ENCODE results near the gene CSF2. TPM values are rescaled to one million over a fixed set of nuclear protein-coding genes. Genes with fewer than 3 reads are reported as not detected.

The CSF2 gene
- total and polyA plus RNA-seq, 2 donors = not detected

DNA sequence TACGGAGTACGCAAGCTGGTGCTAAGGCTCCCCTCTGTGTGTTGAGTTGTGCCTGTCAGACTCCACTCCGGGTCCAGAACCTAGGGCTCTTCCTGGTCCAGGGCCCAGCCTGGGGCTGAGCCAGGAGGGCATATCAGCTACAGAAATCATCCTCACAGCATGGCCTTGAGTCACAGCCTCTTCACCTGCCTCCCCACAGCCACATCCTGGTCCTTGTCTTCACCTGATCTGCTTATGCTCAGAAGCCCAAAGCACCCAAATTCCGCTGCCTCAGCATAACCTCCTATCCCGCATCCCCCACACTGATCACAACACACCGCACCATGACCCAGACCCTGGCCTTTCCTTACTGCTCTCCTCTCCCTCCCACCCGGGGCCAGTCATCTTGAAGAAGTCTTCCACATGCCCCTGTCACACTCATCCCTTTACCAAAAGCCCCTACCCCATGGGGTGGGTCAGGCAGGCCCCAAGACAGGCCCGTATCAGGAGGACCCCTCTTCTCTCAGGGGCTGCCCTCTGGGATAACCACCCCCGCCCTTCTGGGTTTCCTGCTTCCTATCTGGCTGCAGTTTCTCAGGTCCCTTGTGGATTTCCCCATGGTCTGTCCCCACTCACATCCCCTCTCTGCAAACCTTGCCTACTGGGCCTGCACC lies 14.4 kb upstream of the CSF2 start:
- Histone ChIP-seq H3K4me3 (ENCODE audit: low read depth, low read length) (no peak overlapping the region), H3K27ac (ENCODE audit: low read depth) (no peak overlapping the region), H3K4me1 (ENCODE audit: insufficient read depth) (no peaks in the 10 kb centered on the region), H3K36me3 (ENCODE audit: insufficient read depth) (no peaks in the 10 kb centered on the region)
- 81% methylated on average over 9 of the region's 9 CpGs for WGBS
- no peak for DNase-seq (ENCODE audit: extremely low spot score)

- Histone ChIP-seq H3K27ac (ENCODE audit: low read depth) (no peak overlapping the region), H3K4me1 (ENCODE audit: insufficient read depth) (no peaks in the 10 kb centered on the region), H3K4me3 (ENCODE audit: low read depth, low read length) (no peak overlapping the region), H3K36me3 (ENCODE audit: insufficient read depth) (no peaks in the 10 kb centered on the region)
- no peak for DNase-seq (ENCODE audit: extremely low spot score)
- 86% methylated on average over 13 of the region's 13 CpGs for WGBS
These were observed 13.7 kb upstream of the CSF2 start for GRCh38 chr5:132059696-132060500.

GRCh38 chr5:132060501-132061161 lies 13.0 kb upstream of the CSF2 start, which contains the start of gene IL3:
IL3 (plus strand) TSS chr5:132060655; CDS start chr5:132060707, 52 bp downstream.
- Histone ChIP-seq H3K27ac (ENCODE audit: low read depth) (no peak within 1 kb of the TSS), H3K4me3 (ENCODE audit: low read depth, low read length) (no peak within 1 kb of the TSS), H3K4me1 (ENCODE audit: insufficient read depth) (no peaks in the 10 kb centered on the region), H3K36me3 (ENCODE audit: insufficient read depth) (no peaks in the 10 kb centered on the region)
- DNase-seq (ENCODE audit: extremely low spot score) = no peak
- WGBS = 88% methylated on average over 16 of the region's 16 CpGs

GRCh38 chr5:132063090-132063911 lies 10.3 kb upstream of the CSF2 start:
- no peak for DNase-seq (ENCODE audit: extremely low spot score)
- H3K27ac ChIP-seq (ENCODE audit: low read depth) = no peak overlapping the region
- H3K36me3 ChIP-seq (ENCODE audit: insufficient read depth) = no peaks in the 10 kb centered on the region
- 49% methylated on average over 9 of the region's 9 CpGs for WGBS
- no peak overlapping the region for H3K4me3 ChIP-seq (ENCODE audit: low read depth, low read length)
- no peaks in the 10 kb centered on the region for H3K4me1 ChIP-seq (ENCODE audit: insufficient read depth)

DNA sequence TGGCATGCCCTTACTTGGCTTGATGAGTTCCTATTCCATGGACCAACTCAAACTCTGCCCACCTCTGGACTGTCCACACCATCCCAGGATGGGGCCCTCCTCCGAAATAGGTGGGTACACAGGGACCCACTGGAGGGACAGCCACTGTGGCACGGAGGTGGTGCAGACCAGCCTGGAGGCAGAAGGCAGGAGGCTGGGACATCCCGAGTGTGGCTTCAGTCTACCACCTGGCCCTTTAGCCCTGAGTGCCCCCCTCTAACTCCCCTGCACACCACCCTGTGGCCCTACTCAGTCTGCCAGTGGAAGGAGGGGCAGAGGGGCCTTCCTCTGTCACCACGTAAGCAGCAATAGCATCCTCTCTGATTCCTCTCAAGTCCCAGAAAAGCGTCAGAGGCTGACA lies 9.4 kb upstream of the CSF2 start:
- H3K27ac ChIP-seq (ENCODE audit: low read depth) = no peak overlapping the region
- no peaks in the 10 kb centered on the region for H3K4me1 ChIP-seq (ENCODE audit: insufficient read depth)
- WGBS = 71% methylated on average over 5 of the region's 5 CpGs
- no peak for DNase-seq (ENCODE audit: extremely low spot score)
- H3K4me3 ChIP-seq (ENCODE audit: low read depth, low read length) = no peak overlapping the region
- no peaks in the 10 kb centered on the region for H3K36me3 ChIP-seq (ENCODE audit: insufficient read depth)

- H3K4me3 ChIP-seq (ENCODE audit: low read depth, low read length) = no peak overlapping the region
- no peaks in the 10 kb centered on the region for H3K4me1 ChIP-seq (ENCODE audit: insufficient read depth)
- no peak for DNase-seq (ENCODE audit: extremely low spot score)
- no peaks in the 10 kb centered on the region for H3K36me3 ChIP-seq (ENCODE audit: insufficient read depth)
- WGBS = 79% methylated on average over 11 of the region's 11 CpGs
- no peak overlapping the region for H3K27ac ChIP-seq (ENCODE audit: low read depth)
These were observed 8.8 kb upstream of the CSF2 start for GRCh38 chr5:132064738-132065331.

DNA sequence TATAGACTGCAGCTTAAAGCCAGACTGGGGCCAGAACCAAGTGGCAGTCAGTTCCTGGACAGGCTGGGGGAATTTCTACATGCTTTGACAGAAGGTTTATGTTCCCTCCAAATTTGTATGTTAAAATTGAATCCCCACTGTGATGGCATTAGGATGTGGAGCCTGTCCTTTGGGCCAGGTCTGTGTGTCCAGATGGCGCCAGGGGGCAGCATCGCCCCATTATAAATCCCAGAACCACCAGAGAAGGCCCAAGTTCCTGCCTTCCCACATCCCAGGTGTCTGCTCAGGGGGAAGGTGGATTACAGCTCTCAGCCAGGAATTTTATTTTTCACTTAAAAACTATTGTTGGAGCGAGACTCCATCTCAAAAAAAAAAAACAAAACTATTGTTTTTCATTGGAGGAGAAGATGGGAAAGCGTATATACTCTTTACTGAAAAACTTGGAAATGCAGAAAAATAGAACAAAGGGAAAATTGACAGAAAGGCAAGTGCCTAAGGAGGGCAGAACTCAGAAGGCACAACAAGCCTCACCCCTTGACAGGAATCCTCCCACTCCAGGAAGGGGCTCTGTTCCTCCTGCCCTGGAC lies 8.1 kb upstream of the CSF2 start:
- 62% methylated on average over 4 of the region's 4 CpGs for WGBS
- peak; percentile 11 for DNase-seq (ENCODE audit: extremely low spot score)
- H3K4me3 ChIP-seq (ENCODE audit: low read depth, low read length) = no peak overlapping the region
- no peak overlapping the region for H3K27ac ChIP-seq (ENCODE audit: low read depth)
- H3K36me3 ChIP-seq (ENCODE audit: insufficient read depth) = no peaks in the 10 kb centered on the region
- H3K4me1 ChIP-seq (ENCODE audit: insufficient read depth) = no peaks in the 10 kb centered on the region

GRCh38 chr5:132065951-132066701 lies 7.5 kb upstream of the CSF2 start:
- 81% methylated on average over 13 of the region's 13 CpGs for WGBS

DNA sequence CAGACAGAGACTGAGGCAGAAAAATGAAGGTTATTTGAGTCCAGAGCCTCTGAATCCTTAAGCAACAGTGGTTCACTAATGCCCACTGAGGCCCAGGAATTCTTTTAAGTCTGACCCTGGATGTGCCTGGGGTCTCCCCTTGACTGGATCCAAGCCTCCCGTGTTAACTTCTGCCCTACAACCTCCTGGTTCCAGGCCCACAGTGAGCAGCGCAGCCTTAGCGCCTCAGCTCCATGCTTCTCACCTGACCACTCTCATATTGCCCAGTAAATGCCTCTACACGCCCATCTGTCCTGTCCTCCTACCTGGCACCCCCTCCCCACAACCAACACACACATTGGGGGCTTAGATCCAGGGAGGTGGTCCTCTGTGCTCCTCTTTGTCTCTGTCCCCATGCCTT lies 6.7 kb upstream of the CSF2 start:
- whole genome bisulfite sequencing = 95% methylated on average over 4 of the region's 4 CpGs
- no peak overlapping the region for H3K27ac ChIP-seq (ENCODE audit: low read depth)
- no peak for DNase-seq (ENCODE audit: extremely low spot score)

More at GRCh38 chr5:132065951-132066701, 7.5 kb upstream of the CSF2 start:
- Histone ChIP-seq H3K4me1 (ENCODE audit: insufficient read depth) (no peaks in the 10 kb centered on the region), H3K4me3 (ENCODE audit: low read depth, low read length) (no peak overlapping the region), H3K27ac (ENCODE audit: low read depth) (no peak overlapping the region), H3K36me3 (ENCODE audit: insufficient read depth) (no peaks in the 10 kb centered on the region)
- no peak for DNase-seq (ENCODE audit: extremely low spot score)

DNA sequence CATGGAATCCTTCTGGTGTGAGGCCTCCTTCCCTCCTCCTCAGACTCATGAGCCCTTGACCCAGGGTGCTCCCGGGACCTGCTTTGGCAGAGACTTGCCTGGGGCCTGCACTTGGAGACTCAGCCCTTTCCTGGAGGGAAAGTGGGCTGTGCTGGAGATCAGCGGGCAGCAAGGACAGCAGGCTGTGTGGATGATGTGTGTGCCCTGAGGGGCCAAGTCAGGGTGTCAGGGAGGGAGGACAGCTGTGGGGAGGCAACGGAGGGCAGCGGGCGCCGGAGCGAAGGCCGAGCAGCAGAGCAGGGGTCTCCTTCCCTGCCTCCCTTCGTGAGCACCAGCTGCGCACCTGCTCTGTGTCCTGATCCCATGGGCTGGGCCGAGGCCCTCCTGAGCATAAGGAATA lies 6.1 kb upstream of the CSF2 start:
- H3K27ac ChIP-seq (ENCODE audit: low read depth) = no peak overlapping the region
- WGBS = 91% methylated on average over 11 of the region's 11 CpGs
- DNase-seq (ENCODE audit: extremely low spot score) = no peak
- H3K4me1 ChIP-seq (ENCODE audit: insufficient read depth) = no peaks in the 10 kb centered on the region
- no peak overlapping the region for H3K4me3 ChIP-seq (ENCODE audit: low read depth, low read length)
- H3K36me3 ChIP-seq (ENCODE audit: insufficient read depth) = no peaks in the 10 kb centered on the region

More for the DNA sequence above, 6.7 kb upstream of the CSF2 start:
- Histone ChIP-seq H3K36me3 (ENCODE audit: insufficient read depth) (no peaks in the 10 kb centered on the region), H3K4me1 (ENCODE audit: insufficient read depth) (no peaks in the 10 kb centered on the region), H3K4me3 (ENCODE audit: low read depth, low read length) (no peak overlapping the region)

DNA sequence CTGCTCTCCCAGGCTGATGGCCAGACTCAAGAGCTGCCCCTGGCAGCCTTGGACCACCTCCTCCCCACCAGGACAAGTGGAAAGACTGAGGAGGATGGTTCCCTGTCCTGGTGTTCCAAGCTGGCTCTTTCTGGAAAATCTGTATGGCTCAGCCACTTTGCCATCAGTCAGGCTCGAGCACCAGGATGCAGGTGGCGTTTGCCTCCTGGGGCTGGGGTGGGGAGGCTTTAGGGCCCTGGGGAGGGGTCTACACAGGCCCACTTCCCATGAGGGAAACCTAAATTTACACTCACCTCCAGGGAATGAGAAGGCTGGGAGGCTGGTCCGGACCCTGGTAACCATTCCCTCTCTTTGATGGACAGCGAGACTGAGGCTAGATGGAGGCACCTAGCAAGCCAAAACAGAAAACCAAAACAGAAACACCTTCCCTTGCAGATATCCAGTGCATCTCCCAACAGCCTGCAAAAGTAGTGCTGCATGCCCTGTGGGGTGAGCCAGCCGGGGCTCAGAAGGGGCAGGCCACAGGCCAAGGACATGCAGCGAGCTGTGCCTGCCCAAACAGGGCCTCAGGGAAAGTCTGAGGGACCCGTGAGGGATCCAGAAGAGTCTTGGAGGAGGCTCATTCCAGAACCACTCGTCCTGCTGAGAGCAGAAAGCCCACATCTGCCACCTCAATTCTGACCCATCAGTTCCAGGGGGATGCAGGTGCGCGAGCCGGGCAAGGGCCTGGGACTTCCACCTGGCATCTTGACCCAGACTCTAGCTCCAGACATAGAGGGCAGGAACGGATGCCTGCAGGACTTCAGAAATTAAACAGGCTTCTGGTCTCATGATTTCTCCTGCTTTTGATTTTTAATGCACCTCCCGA lies 5.4 kb upstream of the CSF2 start:
- WGBS = 86% methylated on average over 13 of the region's 13 CpGs
- no peak for DNase-seq (ENCODE audit: extremely low spot score)
- no peaks in the 10 kb centered on the region for H3K36me3 ChIP-seq (ENCODE audit: insufficient read depth)
- H3K27ac ChIP-seq (ENCODE audit: low read depth) = no peak overlapping the region
- H3K4me3 ChIP-seq (ENCODE audit: low read depth, low read length) = no peak overlapping the region
- H3K4me1 ChIP-seq (ENCODE audit: insufficient read depth) = no peaks in the 10 kb centered on the region
